GM11168 (cell line): ENCODE measurements around the gene CACNG4.

ENCODE experiments used
- in situ Hi-C: fragments of 300-500 bp; cut with MboI; formaldehyde crosslinking; loops from one replicate; pipeline ENCODE4 v1.12.0; 2022; ENCODE audit warnings: low sequenced_read_pairs; ENCODE audit not compliant: unreplicated experiment

Gene CACNG4

DNA sequence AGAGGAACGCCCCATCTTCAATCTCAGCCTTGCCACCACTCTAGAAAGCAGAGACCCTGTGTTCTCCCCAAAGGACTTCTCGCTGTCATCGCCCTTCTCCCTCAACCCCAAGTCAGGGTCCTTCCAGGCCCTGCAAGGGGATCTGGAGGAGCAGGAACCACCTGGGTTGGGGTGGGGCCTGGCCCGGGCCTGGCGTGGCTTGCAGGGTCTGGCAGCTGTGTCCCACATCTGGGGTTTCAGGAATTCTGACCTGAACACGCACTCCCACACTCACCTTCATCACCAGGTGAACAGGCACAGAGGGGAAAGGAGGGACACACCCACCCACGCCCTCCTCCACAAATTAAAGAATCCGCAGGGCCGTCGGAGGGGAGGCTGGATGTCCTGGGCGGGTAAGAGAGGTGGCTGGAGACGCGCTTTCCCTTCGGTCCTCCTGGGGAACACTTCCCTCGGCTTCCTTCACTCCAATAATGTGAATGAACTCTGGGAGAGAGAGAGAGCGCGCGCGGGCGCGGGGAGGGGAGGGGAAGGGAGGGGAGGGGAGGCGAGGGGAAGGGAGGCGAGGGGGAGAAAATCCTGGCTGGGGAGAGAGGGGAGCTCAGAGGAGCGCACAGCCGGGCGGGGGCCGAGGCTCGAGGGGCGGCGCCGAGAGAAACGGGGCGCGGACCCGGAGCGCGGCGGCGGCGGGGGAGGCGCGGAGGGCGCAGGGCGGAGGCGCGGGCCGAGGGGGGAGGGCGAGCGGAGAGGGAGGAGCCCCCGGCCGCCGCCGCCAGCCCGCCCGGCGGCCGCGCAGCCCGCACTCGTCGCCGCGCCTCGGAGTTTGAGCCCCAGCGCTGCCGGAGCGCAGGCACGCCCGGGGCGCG is at the start of gene CACNG4:
Gene CACNG4 (plus strand): TSS at position 799 of the 863 bp plus-strand sequence. CDS start 205 bp downstream, outside the sequence.
- in situ Hi-C loops, result no loop called here

DNA sequence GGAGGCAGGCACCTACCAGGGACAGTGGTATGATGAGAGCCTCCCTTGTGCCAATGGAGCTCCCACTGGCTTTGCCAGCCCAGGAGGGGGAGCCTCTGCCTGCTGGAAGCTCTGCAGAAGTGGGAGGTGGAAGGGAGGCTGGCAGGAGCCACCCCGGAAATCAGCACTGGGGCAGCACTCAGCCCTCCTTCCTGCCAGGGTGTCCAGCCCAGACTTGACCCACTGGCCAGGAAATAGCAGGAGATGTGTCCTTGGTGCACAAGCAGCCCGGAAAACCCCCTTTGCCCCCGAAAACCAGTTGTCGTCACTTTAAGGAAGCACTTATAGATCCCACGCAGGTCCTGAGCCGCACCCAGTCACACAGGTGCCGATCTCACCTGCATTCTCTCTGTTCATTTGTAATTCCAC is 49.3 kb upstream of the CACNG4 start:
- in situ Hi-C loops, result no loop called here

- in situ Hi-C loops, result no loop called here
Observed at GRCh38 chr17:66915792-66916191, 48.7 kb upstream of the CACNG4 start.

- in situ Hi-C loops, result no loop called here
Observed at GRCh38 chr17:66916946-66917345, 47.6 kb upstream of the CACNG4 start.

DNA sequence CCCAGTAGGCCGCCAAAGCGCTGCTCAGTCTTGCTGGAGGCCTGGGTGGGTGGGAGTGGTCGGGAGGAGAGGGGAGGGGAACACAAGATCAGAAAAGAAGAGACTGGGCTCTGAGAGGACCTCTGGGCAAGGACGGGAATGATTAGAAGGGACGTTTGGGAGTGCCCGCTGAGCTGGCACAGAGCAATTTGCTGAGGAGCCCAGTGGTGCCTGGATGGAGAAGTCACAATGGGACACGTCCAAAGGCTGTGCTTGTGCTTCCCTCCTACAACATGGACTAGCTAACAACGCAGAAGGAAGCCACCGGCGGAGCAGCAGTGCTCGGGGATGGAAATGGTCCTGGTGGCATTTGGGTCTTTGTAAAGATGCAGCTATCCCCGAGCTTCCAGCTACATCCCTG is 45.6 kb upstream of the CACNG4 start:
- in situ Hi-C loops, result no loop called here

DNA sequence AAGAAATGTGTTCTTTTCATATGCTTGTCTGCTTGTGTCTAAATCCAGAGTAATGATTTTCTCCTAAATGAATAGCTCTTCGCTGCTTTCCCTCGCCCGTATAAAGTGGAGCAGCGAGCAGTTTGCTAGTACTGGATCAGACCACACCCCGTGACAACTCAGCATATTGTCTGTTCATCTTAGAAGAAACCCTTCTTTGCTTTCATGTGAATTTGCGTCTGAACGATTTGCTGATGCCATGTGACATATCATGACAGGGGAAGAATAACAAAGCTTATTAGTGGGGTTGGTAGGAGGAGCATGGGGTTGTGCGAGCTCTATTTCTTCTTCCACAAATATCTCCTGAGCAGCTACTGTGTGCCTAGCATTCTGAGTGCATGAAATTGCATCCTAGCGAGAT is 44.1 kb upstream of the CACNG4 start:
- in situ Hi-C loops, result no loop called here

GRCh38 chr17:66920950-66921349 is 43.6 kb upstream of the CACNG4 start:
- in situ Hi-C loops, result no loop called here

- in situ Hi-C loops, result no loop called here
Observed at GRCh38 chr17:66923886-66924285, 40.6 kb upstream of the CACNG4 start.

DNA sequence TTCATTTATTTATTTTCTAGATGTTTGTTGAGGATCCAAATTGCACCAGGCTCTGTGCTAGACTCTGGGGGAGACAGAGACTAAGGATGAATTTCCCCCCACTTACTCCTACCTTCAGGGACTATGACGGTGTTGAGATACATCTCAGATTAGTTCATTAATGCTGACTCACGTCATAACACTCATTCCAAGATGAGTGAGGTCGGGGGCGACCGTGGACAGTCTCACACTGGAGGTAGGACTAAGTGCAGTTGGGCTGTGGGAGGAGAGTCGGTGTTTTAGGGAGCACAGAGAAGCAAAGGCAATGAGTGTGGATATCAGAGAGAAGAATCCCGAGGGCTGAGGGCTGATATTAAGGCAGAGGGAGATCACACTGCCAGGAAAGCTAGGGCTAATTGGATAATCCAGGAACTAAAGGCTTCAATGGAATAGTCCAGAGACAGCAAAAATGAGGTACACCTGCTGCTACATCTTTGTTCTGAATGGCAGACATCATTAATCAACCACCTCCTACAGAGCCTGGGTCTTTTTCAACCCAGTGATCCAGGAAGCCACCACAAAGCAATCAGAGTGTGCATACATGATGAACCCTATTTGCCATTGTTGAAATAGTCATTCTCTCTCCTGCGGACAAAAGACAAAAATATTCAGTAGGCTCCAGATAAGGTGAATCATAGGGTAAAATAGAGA is 38.6 kb upstream of the CACNG4 start:
- in situ Hi-C loops, result no loop called here

GRCh38 chr17:66928949-66929348 is 35.6 kb upstream of the CACNG4 start:
- in situ Hi-C loops, result no loop called here

- in situ Hi-C loops, result no loop called here
Observed at GRCh38 chr17:66929591-66929990, 34.9 kb upstream of the CACNG4 start.

DNA sequence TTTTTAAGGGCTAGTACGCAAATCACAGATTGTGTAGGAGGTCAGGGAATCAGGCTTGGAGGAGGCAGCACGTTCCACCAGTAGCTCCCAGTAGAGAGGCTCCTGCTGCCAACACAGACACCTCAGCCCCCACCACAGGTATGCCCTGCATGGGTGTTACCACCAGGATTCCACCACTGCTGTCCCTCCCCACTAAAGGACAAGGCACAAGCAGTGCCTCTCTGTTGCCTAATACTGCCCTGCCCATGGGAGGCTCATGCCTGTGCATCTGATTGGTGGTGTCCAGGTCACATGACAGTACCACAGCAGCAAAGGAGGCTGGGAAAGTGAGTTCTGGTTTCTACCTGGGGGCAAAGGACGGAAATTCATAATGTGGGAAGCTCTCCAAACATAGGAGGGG is 33.6 kb upstream of the CACNG4 start:
- in situ Hi-C loops, result no loop called here

- in situ Hi-C loops, result no loop called here
Observed at GRCh38 chr17:66932311-66932710, 32.2 kb upstream of the CACNG4 start.

DNA sequence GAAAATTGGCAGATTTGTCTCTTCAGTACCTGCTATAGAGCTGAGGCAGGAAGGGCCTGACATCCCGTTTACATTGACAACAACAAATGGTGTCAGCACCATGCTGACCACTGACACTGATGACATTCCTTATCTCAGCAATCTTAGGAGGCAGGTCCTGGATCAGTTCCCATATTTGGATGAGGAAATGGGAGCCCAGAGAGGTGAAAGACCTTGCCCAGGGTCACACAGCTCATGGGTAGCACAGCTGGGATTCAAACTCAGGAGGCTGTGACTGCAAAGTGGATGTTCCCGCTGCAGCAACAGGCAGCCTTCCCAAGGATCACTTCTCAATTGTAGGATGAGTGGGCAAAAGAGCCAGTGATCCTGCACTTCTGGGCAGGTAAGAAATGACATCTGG is 30.5 kb upstream of the CACNG4 start:
- in situ Hi-C loops, result no loop called here

GRCh38 chr17:66935717-66936116 is 28.8 kb upstream of the CACNG4 start:
- in situ Hi-C loops, result no loop called here

DNA sequence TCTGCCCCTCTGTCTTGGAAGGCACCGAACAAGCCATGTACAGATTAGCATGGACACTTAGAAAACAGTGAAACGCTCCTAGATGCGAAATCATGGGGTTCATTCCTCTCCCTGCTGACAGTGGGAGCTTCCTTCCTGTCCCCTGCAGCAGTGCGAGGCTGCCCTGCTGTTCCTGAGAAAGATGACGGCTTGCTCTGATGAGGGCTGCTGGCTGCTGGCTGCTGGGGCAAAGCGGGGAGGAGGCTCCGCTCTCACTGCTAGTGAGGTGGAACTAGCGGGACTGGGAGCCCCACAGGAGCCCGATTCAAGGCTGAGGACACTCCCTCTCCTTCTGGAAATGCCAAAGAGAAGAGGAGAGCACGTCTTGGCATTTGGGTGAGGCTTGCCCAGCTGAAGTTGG is 25.9 kb upstream of the CACNG4 start:
- in situ Hi-C loops, result no loop called here

- in situ Hi-C loops, result no loop called here
Observed at GRCh38 chr17:66939461-66940114, 24.9 kb upstream of the CACNG4 start.

- in situ Hi-C loops, result no loop called here
Observed at GRCh38 chr17:66941249-66941648, 23.3 kb upstream of the CACNG4 start.

GRCh38 chr17:66941773-66942450 is 22.6 kb upstream of the CACNG4 start:
- in situ Hi-C loops, result no loop called here

DNA sequence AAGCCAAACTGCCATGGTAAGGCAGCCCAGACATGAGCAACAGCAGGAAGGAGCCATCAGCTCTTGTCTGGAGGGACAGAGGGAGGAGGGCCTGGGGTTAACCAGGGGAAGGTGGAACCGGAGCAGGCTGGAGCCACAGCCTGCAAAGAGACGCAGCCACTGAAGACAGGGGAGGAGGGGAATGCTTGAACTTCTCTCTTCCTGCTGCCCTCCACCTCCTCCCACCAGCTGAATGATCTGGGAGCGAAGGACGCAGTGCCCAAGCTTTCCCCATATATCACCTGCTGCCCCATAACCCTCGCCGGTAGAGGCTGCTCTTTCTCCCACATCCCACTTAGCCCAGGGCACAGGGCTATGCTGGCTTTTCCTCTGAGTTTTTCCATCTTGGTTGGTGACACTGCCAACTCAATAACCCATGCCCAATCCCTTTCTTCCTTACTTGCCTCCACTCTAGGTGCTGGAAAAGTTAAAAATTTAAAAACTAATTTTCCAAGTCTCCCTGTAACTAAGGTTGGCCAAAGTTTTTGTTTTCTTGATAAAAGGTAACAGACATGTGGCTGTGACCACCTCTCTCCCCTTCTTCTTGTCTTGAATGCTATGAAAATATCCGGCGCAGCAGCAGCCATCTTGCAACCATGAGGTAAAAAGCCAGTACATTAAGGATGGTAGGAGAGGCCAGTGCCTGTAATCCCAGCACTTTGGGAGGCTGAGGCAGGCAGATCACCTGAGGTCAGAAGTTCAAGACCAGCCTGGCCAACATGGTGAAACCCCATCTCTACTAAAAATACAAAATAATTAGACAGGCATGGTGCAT is 21.8 kb upstream of the CACNG4 start:
- in situ Hi-C loops, result no loop called here
